Endometrium (tissue), 2 donors: ENCODE data around the gene PIK3R2.

Experiments
- FAIRE-seq: peaks from 2 replicates; lab custom pipeline; 2012; peaks lifted over from hg19 to GRCh38; lab: Jason Lieb, UNC
- donor health status: control.
- donor health status: control.

The PIK3R2 gene

GRCh38 chr19:18123819-18124218 lies 29.1 kb upstream of the PIK3R2 start:
- FAIRE-seq, result no peak

DNA sequence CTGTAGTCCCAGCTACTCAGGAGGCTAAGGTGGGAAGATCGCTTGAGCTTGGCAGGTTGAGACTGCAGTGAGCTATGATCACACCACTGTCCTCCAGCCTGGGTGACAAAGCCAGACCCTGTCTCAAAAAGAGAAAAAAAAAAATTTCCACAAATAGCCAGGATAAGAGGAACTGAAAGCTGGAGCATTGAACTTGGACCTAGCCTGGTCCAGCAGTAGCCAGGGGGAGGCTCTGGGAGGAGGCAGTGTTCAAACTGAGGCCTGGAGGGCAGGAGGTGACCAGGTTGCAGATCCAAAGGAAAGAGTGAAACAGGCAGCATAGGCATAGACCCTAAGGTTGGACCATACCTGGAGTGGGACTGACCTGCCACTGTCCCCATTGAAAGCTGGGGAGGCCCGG lies 26.9 kb upstream of the PIK3R2 start:
- no peak for FAIRE-seq

DNA sequence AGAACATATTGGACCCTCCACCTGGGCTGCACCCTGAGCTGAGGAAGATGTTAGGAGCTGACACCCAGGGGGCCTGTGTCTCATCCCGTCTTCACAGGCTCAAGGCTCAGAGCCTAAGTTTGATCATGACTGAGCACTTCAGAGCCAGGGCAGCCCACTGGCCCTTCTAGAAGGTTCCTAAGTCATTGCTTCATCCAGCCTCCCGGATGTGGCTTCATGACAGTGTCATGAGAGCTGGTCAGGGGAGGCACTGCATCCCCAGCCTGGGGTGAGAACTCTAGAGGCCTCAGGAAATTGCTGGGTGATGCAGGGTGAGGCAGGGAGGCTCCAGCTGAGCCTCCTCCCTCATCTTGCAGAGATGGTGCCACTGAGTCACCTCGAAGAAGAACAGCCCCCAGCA lies 24.9 kb upstream of the PIK3R2 start:
- FAIRE-seq, result no peak

DNA sequence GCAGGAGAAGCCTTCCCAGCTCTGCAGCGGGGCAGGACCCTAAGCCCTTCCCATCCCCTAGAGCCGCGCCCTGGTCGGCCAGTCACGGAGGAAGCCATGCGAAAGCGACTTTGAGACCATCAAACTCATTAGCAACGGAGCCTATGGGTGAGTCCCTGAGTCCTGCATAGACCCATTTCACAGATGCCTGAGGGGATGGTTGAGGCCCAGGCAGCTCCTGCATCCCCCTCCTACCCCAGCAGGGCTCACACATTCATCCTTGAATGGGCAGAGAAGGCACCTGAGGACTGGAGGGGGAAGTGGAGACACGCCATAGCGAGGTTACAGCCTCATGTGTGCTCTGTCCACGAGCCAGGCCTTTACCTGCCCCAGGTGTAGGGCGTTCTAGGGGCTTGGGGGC lies 24.2 kb upstream of the PIK3R2 start:
- FAIRE-seq, result no peak

- no peak for FAIRE-seq
Measured at GRCh38 chr19:18130523-18131242, 22.3 kb upstream of the PIK3R2 start.

GRCh38 chr19:18131841-18132596 lies 20.9 kb upstream of the PIK3R2 start:
- no peak for FAIRE-seq

GRCh38 chr19:18135712-18136584 lies 17.0 kb upstream of the PIK3R2 start:
- FAIRE-seq, result no peak

DNA sequence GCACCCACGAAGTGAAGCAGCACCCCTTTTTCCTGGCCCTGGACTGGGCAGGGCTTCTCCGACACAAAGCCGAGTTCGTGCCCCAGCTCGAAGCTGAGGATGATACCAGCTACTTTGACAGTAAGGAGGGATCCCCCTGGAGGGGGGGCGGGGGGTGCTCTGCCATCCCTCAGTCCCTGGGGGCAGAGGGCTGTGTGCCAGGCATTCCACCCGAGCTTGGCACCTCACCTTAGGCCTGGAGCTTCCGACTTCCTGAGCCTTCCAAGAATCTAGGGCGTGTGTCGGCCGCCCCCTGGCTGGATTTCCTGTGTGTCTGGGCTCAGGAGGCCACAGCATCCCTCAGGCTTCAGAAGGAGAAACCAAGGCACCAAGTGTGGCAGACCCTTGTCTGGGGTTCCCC lies 15.7 kb upstream of the PIK3R2 start:
- no peak for FAIRE-seq

- no peak for FAIRE-seq
Measured at GRCh38 chr19:18137657-18138339, 15.2 kb upstream of the PIK3R2 start.

- no peak for FAIRE-seq
Measured at GRCh38 chr19:18140473-18140872, 12.5 kb upstream of the PIK3R2 start.

GRCh38 chr19:18141031-18141430 lies 11.9 kb upstream of the PIK3R2 start:
- no peak for FAIRE-seq

GRCh38 chr19:18143902-18144301 lies 9.1 kb upstream of the PIK3R2 start:
- FAIRE-seq, result no peak

GRCh38 chr19:18144361-18144760 lies 8.6 kb upstream of the PIK3R2 start:
- FAIRE-seq, result no peak

DNA sequence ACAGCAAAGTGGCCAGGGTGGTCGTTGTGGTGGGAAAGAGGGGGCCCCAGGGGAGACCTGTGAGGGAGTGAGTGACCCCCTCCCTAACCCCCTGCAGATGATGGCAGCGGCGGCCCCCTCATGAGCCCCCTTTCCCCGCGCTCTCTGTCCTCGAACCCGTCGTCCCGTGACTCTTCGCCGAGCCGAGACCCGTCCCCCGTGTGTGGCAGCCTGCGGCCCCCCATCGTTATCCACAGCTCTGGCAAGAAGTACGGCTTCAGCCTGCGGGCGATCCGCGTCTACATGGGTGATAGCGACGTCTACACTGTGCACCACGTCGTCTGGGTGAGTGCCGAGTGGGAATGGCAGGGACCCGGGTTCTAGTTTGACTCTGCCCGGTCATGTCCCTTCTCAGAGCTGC lies 8.1 kb upstream of the PIK3R2 start:
- FAIRE-seq, result no peak

DNA sequence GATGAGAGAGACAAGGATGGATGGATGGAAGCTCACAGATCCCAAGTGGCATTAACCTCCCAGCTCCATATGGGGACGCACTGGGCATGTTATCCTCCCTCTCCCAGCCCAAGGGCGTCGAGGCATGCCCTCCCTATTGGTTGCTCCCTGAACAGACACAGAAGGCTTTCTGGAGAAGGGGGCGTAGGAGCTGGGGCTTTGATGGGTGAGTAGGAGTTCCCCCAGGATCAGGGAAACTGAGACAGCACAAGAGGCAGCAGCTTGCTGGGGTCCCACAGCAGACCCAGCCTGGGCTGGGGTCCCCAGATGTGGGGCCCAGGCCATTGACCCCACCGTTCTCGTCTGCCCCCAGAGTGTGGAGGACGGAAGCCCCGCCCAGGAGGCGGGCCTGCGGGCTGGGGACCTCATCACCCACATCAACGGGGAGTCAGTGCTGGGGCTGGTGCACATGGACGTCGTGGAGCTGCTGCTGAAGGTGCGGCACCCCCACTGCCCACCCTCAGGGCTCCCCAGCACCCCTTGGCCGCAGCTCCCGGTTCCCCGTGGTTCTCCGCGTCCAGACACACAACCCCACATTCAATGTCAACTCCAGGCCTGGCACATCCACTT lies 7.5 kb upstream of the PIK3R2 start:
- no peak for FAIRE-seq

DNA sequence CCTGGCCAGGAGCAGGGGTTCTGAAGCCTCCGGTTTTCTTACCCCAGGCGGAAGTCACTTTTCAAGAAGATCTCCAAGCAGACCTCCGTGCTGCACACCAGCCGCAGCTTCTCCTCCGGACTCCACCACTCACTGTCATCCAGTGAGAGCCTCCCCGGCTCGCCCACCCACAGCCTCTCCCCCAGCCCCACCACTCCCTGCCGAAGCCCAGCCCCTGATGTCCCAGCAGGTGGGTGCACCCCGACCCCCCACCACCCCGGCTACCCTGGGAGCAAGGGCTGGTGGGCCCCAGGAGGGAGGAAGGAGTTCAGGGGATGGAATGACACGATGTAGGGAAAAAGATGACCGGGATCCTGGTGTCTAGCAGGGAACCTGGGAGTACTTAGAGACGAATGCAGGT lies 5.6 kb upstream of the PIK3R2 start:
- no peak for FAIRE-seq

GRCh38 chr19:18149596-18149975 lies 3.4 kb upstream of the PIK3R2 start:
- no peak for FAIRE-seq

GRCh38 chr19:18150776-18151624 lies 2.0 kb upstream of the PIK3R2 start:
- no peak for FAIRE-seq

DNA sequence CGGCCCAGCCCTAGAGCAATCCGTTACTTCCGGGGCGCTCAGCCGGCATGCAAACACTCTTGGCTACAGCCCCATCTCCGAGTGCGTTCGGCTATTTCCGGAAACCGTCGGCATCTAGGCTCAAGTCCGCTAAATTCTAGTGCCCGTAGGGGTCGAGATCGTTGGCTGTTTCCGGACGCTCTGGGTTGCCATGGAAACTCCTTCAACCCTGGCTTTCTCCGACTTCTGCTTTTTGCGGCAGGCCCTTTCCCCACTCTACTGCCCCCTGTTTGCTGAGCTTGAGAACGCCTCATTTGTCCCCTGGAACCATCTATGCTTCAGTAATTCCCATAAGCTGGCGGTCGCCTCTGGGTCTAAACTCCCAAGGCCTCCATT lies 534 bp upstream of the PIK3R2 start:
- no peak for FAIRE-seq

- FAIRE-seq, result no peak
Measured at GRCh38 chr19:18153556-18154134, 682 bp downstream of the PIK3R2 start.
